Measurements from ENCODE around the gene CEP41.

GRCh38 chr7:130471974-130472373 lies 31.2 kb upstream of the CEP41 start:
- no peak for TF ChIP-seq CTCF (IDR thresholded peaks at IDR 0.05)
- no peak for TF ChIP-seq POLR2A (IDR thresholded peaks at IDR 0.05)

Data from Peyer's patch (tissue), 4 donors.